GM13977 (cell line): ENCODE results near the gene PLB1.

Experiments
- DNase-seq: peaks from one replicate; pipeline ENCODE4 v3.0.0; 2012; ENCODE audit warnings: low spot score
- in situ Hi-C: fragments of 300-500 bp; cut with MboI; formaldehyde crosslinking; loops from one replicate; pipeline ENCODE4 v1.12.0; 2022; ENCODE audit warnings: low sequenced_read_pairs, low pct_unique_long_range_greater_than_20kb, mixed read lengths, inconsistent platforms; ENCODE audit not compliant: unreplicated experiment
- TF ChIP-seq, protein P1 (sequence below): IDR thresholded peaks from 2 replicates; pipeline ENCODE4 v1.5.1; 2012; ENCODE audit warnings: mild to moderate bottlenecking, control low read depth; ENCODE audit not compliant: insufficient read depth; ENCODE audit errors: extremely low read depth, missing control alignments

Gene PLB1

DNA sequence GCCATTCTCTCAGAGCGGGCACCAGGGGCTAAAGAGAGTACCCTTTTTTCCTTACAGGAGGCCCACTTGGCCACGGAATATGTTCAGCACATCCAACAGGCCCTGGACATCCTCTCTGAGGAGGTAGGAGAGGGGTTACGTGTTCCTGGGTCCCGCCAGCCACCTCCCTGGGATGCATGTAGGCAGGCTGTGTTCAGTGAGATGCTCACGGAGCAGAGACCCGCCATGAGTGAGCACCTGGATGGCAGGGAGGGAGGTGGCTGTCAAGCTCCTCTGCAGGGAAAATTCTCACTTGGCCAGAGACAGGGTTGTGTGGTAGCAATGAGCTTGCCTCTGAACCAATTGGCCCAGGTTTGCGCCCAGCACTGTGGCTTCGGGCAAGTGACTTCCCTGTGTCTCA is 132.6 kb downstream of the PLB1 start:
- no peak for DNase-seq
- in situ Hi-C loops: no loop called here
- TF ChIP-seq, protein P1, sequence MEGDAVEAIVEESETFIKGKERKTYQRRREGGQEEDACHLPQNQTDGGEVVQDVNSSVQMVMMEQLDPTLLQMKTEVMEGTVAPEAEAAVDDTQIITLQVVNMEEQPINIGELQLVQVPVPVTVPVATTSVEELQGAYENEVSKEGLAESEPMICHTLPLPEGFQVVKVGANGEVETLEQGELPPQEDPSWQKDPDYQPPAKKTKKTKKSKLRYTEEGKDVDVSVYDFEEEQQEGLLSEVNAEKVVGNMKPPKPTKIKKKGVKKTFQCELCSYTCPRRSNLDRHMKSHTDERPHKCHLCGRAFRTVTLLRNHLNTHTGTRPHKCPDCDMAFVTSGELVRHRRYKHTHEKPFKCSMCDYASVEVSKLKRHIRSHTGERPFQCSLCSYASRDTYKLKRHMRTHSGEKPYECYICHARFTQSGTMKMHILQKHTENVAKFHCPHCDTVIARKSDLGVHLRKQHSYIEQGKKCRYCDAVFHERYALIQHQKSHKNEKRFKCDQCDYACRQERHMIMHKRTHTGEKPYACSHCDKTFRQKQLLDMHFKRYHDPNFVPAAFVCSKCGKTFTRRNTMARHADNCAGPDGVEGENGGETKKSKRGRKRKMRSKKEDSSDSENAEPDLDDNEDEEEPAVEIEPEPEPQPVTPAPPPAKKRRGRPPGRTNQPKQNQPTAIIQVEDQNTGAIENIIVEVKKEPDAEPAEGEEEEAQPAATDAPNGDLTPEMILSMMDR: no peak

DNA sequence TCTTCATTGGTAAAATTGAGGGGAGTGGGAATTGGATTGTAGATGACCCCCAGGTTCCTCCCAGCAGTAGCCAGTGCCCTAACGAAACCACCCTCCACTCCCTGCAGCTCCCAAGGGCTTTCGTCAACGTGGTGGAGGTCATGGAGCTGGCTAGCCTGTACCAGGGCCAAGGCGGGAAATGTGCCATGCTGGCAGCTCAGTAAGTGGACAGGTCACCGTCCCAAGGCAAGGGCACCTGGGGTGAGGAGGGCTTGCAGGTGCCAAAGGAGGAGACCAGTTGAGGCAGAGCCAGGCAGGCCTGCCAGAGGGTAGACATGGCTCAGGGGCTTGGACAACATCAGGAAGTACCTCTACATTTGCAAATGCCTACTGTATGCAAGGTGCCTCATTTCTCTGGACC is 133.1 kb downstream of the PLB1 start:
- in situ Hi-C loops: no loop called here
- TF ChIP-seq, protein P1: no peak
- DNase-seq: no peak

DNA sequence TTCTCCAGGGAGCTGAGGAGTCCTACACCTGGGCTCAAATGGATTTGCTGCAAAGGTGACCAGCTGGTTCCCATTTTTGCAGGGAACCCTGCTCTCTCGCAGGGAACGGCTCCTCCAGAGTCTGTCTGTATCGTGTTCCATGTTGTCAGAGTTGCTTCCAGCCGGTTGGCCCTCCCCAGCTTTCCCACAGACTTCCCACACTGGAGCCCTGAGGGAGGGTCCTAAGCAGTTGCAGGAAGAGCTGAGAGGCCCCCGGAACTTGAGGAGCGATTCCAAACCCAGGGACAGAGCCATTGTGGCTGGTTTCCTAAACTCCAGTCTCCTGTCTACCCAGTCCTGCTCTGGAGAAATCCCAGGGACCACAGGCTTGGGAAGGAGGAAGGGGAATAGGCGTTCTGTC is 134.1 kb downstream of the PLB1 start:
- in situ Hi-C loops: no loop called here
- TF ChIP-seq, protein P1: no peak
- DNase-seq: no peak

DNA sequence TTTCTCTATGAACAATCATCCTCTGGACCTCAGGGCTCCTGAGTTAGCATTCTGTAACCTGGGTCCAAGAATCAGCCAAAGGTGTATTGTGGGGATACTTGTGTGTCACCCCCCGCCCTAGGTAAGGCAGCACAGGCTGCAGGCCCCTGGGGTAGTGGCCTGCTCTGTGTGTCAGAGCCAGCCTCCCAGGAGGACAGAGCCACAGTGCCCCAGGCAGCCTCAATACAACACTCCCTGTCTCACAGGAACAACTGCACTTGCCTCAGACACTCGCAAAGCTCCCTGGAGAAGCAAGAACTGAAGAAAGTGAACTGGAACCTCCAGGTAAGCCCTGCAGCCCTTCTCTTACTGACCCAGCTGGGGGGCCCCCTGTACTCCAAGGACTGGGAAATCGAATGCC is 134.5 kb downstream of the PLB1 start:
- no peak for DNase-seq
- TF ChIP-seq, protein P1: no peak
- in situ Hi-C loops: no loop called here

DNA sequence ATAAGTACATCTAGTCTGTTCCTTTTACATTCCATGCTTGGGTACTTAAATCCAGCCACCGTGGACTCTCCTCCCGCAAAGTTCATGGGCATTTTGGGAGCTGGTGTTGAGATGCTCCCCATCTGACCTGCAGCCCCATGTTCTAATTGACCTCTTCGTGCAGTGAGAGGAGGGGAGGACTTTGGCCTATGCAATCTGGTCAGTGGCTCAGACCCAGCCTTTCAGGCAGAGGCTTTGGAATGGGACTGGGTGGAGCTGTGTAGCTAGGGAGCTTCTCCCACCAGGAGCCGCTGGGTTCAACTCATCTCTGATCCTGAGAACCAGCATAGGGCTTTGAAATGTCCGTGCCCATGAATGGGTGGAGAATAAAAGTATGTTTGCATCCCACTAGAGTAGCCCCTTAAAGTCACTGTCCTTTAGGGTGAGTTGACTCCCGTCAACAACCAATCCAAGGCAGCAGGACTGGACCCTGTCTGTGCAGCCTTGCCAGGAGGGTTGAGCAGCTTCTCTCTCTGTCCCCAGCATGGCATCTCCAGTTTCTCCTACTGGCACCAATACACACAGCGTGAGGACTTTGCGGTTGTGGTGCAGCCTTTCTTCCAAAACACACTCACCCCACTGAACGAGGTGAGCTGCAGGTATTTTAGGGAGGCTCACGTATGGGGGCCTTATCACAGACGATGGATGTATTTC is 135.8 kb downstream of the PLB1 start:
- in situ Hi-C loops: no loop called here
- no peak for DNase-seq
- TF ChIP-seq, protein P1: no peak

DNA sequence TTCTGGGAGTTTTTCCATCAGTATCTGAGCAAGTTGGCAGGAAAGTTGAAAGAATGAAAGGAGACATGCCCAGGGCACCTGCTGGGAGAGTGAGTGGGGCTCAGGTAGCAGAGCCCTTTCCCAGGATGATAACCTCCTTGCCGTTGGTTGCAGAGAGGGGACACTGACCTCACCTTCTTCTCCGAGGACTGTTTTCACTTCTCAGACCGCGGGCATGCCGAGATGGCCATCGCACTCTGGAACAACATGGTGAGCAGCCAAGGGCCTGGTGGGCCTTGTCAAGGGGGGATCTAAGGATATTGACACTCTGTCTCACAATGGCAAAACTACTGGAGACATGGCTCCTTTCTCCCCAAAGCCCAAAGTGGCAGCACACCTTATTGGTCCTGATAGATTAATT is 136.9 kb downstream of the PLB1 start:
- TF ChIP-seq, protein P1: no peak
- DNase-seq: no peak
- in situ Hi-C loops: no loop called here
